GM19324 (cell line): Measurements from ENCODE around the gene ZNF468.
"Not testable (repeated sequence)": the region's sequence is repeated elsewhere in the genome, so short reads cannot be mapped to it uniquely, and the experiment has no call there.

ENCODE experiments used
- ATAC-seq: cut with Tn5 transposase; IDR thresholded peaks from one replicate; pipeline ENCODE4 v1.9.1; 2021; ENCODE audit warnings: mild to moderate bottlenecking, moderate library complexity; ENCODE audit not compliant: unreplicated experiment, low FRiP score

The ZNF468 gene

DNA sequence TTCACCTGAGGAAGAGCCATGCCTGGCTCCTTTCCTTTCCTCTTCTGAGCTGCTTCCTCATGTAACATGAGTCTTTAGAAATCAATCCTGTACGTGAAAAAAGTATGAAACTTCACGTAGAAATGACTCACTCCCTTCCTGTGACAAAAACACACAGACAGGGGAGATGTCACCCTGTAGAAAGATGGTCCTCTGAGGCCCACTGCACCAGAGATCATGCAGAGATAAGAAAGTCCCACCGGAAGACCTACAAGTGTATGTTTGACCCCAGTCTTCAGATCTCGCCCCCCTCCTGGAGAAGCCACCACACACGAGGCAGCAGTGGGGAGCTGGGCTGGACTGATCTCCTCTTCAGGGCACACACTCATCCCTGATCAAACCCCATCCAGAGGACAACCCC is 23.9 kb downstream of the ZNF468 start:
- not testable (repeated sequence) for ATAC-seq

DNA sequence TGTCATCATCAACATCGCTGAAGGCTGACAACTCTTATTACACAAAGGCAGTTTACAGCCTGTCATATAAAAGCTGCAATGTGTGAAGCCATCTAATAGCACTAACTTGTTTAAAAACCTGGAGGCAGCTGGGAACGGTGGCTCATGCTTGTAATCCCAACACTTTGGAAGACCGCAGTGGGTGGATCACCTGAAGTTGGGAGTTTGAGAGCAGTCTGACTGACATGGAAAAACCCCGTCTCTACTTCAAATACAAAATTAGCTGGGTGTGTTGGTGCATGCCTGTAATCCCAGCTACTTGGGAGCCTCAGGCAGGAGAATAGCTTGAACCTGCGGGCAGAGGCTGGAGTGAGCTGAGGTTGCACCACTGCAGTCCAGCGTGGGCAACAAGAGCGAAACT is 27.6 kb downstream of the ZNF468 start:
- not testable (repeated sequence) for ATAC-seq

DNA sequence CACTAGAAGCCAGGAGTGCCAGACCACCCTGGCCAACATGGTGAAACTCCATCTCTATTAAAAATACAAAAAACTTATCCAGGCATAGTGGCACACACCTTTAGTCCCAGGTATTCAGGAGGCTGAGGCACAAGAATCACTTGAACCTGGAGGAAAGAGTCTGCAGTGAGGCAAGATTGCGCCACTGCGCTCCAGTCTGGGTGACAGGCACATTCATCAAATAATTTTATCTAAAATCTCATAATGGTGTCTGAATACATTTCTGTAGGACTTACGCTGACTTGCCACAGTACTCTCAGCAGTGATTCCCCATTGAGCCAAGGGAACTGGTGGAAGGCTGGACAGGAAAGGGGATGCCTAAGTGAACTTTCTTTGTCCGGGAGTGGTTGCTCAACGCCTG is 31.7 kb downstream of the ZNF468 start:
- no peak for ATAC-seq

DNA sequence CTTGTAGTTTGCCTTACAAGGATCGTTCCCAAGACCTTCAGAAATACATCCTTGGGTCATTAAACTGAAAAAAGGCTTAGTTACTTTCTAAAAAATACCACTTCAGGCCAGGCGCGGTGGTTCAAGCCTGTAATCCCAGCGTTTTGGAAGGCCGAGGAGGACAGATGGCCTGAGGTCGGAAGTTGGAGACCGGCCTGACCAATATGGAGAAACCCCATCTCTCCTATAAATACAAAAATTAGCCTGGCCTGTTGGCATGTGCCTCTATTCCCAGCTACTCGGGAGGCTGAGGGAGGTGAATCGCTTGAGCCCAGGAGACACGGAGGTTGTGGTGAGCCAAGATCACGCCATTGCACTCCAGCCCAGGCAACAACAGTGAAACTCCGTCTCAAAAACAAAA is 33.7 kb downstream of the ZNF468 start:
- ATAC-seq, result no peak

DNA sequence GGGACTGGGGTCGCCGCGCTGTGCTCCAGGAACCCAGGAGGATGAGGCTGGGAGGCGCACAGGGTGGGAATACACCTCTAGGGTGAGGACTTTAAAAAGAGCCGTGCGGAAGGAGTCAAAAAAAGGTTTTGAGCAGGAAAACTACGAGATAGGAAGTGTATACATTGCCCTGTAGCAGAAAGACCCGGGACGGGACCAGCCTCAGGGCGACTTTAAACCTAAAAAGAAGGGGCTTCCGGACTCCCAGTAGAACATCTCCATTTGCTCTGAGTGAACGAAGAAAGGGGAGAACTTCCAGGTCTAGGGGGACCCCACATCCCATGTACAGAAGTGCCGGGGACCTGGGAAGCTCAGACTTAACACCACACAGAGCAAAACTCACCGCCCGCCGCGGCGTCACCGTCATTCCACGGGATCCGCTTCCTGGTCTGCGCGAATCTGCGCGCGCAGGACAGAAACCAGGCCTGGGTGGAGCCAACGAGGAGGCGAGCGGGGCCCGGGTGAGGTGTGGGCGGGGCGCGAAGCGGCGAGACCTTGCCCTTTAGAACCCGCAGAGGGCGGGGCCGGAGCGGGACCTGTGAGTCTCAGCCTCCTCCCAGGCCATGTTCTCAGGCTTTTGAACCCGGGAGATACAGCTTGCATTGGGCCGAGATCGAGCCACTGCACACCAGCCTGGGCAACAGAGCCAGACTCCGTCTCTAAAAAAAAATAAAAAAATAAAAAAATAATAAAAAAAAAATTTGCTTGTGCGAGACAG is 36.0 kb downstream of the ZNF468 start, which contains the start of gene ZNF28:
ZNF28 (minus strand) TSS at position 430 of the 757 bp plus-strand sequence. CDS start 3,675 bp downstream, outside the sequence.
- peak; percentile 91 for ATAC-seq

DNA sequence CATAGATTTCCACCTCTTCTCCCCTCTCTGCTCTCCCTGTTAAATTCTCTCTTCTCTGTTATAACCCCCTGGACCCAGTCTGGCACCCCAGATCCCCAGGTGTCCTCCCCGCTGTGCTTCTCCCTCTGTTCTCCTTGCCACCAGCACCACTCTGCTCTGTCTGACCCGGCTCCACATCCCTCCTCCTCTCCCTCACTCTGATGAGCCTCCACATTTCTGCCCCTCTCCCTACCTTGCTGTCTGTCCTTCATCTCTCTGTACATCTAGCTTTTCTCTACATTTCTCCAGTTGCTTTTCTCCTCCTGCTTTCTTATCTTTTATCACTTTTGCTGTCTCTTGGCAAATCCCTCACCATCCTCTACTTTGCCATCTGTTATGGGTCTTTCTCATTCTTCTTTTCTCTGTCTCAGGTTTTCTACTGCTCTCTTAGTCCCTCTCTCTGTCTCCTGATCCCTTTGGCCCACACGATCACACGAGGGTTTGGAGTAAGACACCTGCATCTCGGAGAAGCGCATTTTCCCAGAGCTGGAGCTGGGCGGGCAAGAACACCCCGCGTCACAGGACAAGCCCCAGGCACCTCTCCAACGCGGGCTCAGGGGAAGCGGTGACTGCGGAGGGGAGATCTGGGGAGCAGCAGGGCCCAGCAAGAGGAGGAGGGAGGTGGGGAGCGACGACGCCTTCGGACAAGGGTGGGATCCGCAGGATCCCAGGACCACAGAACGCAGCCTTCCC is 36.8 kb downstream of the ZNF468 start:
- peak; percentile 46 for ATAC-seq

DNA sequence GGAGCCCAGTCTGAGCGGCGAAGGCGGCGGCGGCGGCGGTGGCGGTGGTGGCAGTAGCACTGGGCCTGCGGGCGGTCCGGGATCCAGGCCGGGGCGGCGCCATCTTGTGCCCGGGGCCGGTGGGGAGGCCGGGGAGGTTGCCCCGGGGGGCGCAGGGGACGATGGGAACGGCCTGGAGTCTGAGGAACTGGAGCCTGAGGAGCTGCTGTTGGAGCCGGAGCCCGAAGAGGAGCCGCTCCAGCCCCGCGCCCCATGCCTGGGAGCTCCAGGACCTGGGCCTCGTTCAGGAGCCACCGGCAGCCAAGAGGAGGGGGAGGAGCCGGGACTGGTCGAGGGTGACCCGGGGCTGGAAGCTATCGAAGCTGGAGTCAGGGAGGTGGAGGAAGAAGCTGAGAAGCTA is 47.6 kb downstream of the ZNF468 start:
- no peak for ATAC-seq

DNA sequence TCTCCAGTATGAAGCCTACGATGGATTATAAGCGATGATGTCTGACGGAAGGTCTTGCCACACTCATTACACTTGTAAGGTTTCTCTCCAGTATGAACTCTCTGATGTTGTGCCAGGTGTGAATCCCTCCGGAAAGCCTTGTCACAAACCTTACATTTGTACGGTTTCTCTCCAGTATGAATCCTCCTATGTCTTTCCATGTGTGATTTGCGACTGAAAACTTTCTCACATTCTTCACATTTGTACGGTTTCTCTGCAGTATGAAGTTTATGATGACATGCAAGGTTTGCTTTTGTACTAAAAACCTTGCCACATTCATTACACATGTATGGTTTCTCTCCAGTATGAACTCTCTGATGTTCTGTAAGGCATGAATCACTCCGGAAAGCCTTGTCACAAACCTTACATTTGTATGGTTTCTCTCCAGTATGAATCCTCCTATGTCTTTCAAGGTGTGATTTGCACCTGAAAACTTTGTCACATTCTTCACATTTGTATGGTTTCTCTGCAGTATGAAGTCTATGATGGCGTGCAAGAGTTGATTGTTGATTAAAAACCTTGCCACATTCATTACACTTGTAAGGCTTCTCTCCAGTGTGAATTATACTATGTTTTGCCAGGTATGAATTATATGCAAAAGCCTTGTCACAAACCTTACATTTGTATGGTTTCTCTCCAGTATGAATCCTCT is 57.3 kb downstream of the ZNF468 start:
- not testable (repeated sequence) for ATAC-seq

DNA sequence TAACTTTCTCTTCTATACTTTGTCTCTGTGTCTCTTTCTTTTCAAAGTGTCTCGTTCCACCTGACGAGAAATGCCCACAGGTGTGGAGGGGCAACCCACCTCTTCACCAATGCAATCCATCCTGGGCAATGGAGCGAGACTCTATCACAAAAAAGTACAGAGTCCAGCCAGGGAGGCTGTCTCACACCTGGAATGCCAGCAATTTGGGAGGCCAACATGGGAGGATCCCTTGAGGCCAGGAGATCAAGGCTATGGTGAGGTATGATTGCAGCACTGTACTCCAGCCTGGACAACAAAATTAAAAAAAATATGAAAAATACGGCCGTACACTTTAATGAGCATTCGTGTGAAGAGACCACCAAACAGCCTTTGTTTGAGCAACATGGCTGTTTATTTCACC is 68.0 kb downstream of the ZNF468 start:
- ATAC-seq, result no peak
